Panc1 (cell line): ENCODE data around the gene LMNTD2. TPM values are rescaled to one million over a fixed set of nuclear protein-coding genes. Genes with fewer than 3 reads are reported as not detected.

Source experiments
- ATAC-seq: fragments of 200-7000 bp; cut with Tn5 transposase; 2 replicates; pipeline ENCODE4 v1.9.1; 2020; ENCODE audit warnings: mild to moderate bottlenecking, moderate library complexity
- BruUV-seq: library from RNA; stranded (reverse); fragments of 400-500 nt; replicated peaks from 2 replicates; lab custom pipeline; 2021; lab: Mats Ljungman, UMichigan
- CTCF ChIA-PET: fragments of 300-600 bp; sonication (Branson Sonifier 250); formaldehyde crosslinking; loops from one replicate; lab custom pipeline; 2022; ENCODE audit warnings: antibody characterized with exemption; lab: Charles Lee
- POLR2A ChIA-PET: fragments of 300-600 bp; sonication (Branson Sonifier 250); formaldehyde crosslinking; loops from one replicate; lab custom pipeline; 2022; ENCODE audit warnings: antibody characterized with exemption; lab: Charles Lee
- DNase-seq: peaks from one replicate; pipeline ENCODE4 v3.0.0-alpha.2; 2010; ENCODE audit warnings: low read depth, low spot score
- H3K27ac ChIP-seq: 2 replicates; pipeline ENCODE4 v1.5.1; 2011; ENCODE audit warnings: mild to moderate bottlenecking, low read length, inconsistent platforms
- H3K27me3 ChIP-seq: fragments of 200-500 bp; sonication (Bioruptor generic); 2 replicates; pipeline ENCODE4 v1.6.0; 2014; ENCODE audit warnings: low read length, inconsistent platforms; ENCODE audit not compliant: control insufficient read depth, insufficient read depth
- H3K36me3 ChIP-seq: fragments of 200-500 bp; sonication (Bioruptor generic); 2 replicates; pipeline ENCODE4 v1.5.1; 2014; ENCODE audit warnings: inconsistent platforms, mild to moderate bottlenecking, low read length, moderate library complexity; ENCODE audit not compliant: control insufficient read depth, insufficient read depth
- H3K4me1 ChIP-seq: 2 replicates; pipeline ENCODE4 v1.5.1; 2011; ENCODE audit warnings: inconsistent platforms, mild to moderate bottlenecking, low read length, moderate library complexity; ENCODE audit not compliant: control insufficient read depth, insufficient read depth
- H3K4me3 ChIP-seq, 2 experiments: 2 replicates each; pipeline ENCODE4 v1.5.1; 2011 to 2012; ENCODE audit warnings: low read depth in 2 of 2, low read length in 2 of 2, mild to moderate bottlenecking in 2 of 2, inconsistent platforms in 1 of 2, moderate library complexity in 1 of 2
- H3K9me3 ChIP-seq: fragments of 200-500 bp; sonication (Bioruptor generic); 2 replicates; pipeline ENCODE4 v1.5.1; 2014; ENCODE audit warnings: low read depth, mild to moderate bottlenecking, inconsistent platforms, low read length, moderate library complexity; ENCODE audit not compliant: control insufficient read depth, insufficient read depth
- CTCF ChIP-seq: fragments of 450-650 bp; IDR thresholded peaks from 2 replicates; pipeline ENCODE4 v1.5.1; 2017; ENCODE audit warnings: mild to moderate bottlenecking
- POLR2AphosphoS5 ChIP-seq: IDR thresholded peaks from 2 replicates; pipeline ENCODE4 v1.6.1; 2012; ENCODE audit warnings: mild to moderate bottlenecking, low read depth, low read length, moderate library complexity
- SIN3A ChIP-seq: IDR thresholded peaks from 2 replicates; pipeline ENCODE4 v1.6.1; 2012; ENCODE audit warnings: low read depth, mild to moderate bottlenecking, low read length, moderate library complexity, borderline replicate concordance; ENCODE audit not compliant: insufficient read depth
- TCF7L2 ChIP-seq: IDR thresholded peaks from 2 replicates; pipeline ENCODE4 v1.6.1; 2011; ENCODE audit warnings: mild to moderate bottlenecking, low read depth, low read length, inconsistent platforms
- in situ Hi-C: cut with HindIII; loops from 2 replicates; pipeline ENCODE4 v1.10.0; 2016; ENCODE audit warnings: low sequenced_read_pairs, low pct_unique_long_range_greater_than_20kb
- intact Hi-C: fragments of 100-400 bp; cut with micrococcal nuclease; formaldehyde crosslinking; loops from one replicate; pipeline ENCODE4 v1.10.0; 2022; ENCODE audit not compliant: unreplicated experiment
- total RNA-seq: library from RNA; stranded (reverse); gene quantifications from one replicate; pipeline ENCODE4 v1.2.1, GENCODE V29; 2021; ENCODE audit not compliant: unreplicated experiment
- TF ChIP-seq, protein P1 (sequence below), 2 experiments: IDR thresholded peaks; 2 replicates each; pipeline ENCODE4 v1.6.1; 2011 to 2012; ENCODE audit warnings: low read depth in 2 of 2, control low read depth in 1 of 2, low read length in 1 of 2, mild to moderate bottlenecking in 1 of 2, moderate library complexity in 1 of 2; ENCODE audit not compliant: insufficient read depth in 1 of 2

The LMNTD2 gene
- total RNA-seq, 1 experiment from 2014 or later = 21.8 TPM

- intact Hi-C loops = no loop called here
- H3K27me3 ChIP-seq = no peaks in the 10 kb centered on the region
- peaks cover 23% of the 10 kb centered on the region for H3K4me1 ChIP-seq
- DNase-seq (no peak), ATAC-seq (no peak)
- no peaks in the 10 kb centered on the region for H3K9me3 ChIP-seq
- BruUV-seq = TSS peak; percentile 4
- TF ChIP-seq POLR2AphosphoS5 (no peak), SIN3A (no peak)
- no peak overlapping the region for H3K4me3 ChIP-seq
- H3K27ac ChIP-seq = no peak overlapping the region
- CTCF ChIA-PET = no interaction called here
- peaks cover 8% of the 10 kb centered on the region; the same call in 1 of the 2 replicates for H3K36me3 ChIP-seq
- POLR2A ChIA-PET = interaction anchor here (0.6 kb wide), 1 partner anchor 11 kb away, joined by 11 read pairs; no protein-coding TSS in a partner anchor
- in situ Hi-C loops = no loop called here
These were observed 19.5 kb upstream of the LMNTD2 start for GRCh38 chr11:579830-580601.

- no peak for TF ChIP-seq SIN3A
- TF ChIP-seq TCF7L2 = no peak
- no peak for TF ChIP-seq POLR2AphosphoS5
- TF ChIP-seq, protein P1, sequence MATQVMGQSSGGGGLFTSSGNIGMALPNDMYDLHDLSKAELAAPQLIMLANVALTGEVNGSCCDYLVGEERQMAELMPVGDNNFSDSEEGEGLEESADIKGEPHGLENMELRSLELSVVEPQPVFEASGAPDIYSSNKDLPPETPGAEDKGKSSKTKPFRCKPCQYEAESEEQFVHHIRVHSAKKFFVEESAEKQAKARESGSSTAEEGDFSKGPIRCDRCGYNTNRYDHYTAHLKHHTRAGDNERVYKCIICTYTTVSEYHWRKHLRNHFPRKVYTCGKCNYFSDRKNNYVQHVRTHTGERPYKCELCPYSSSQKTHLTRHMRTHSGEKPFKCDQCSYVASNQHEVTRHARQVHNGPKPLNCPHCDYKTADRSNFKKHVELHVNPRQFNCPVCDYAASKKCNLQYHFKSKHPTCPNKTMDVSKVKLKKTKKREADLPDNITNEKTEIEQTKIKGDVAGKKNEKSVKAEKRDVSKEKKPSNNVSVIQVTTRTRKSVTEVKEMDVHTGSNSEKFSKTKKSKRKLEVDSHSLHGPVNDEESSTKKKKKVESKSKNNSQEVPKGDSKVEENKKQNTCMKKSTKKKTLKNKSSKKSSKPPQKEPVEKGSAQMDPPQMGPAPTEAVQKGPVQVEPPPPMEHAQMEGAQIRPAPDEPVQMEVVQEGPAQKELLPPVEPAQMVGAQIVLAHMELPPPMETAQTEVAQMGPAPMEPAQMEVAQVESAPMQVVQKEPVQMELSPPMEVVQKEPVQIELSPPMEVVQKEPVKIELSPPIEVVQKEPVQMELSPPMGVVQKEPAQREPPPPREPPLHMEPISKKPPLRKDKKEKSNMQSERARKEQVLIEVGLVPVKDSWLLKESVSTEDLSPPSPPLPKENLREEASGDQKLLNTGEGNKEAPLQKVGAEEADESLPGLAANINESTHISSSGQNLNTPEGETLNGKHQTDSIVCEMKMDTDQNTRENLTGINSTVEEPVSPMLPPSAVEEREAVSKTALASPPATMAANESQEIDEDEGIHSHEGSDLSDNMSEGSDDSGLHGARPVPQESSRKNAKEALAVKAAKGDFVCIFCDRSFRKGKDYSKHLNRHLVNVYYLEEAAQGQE (IDR thresholded peaks at IDR 0.05; ENCODE audit: insufficient read depth in 1 of 2, low read depth in 2 of 2, low read length in 1 of 2) = no peak
- no peak for TF ChIP-seq CTCF
- POLR2A ChIA-PET = interaction anchor here (0.6 kb wide), 1 partner anchor 10 kb away, joined by 4 read pairs; no protein-coding TSS in a partner anchor
- peak overlapping the region; percentile 95 for H3K27ac ChIP-seq
- no peak for DNase-seq
- H3K36me3 ChIP-seq = peaks cover 8% of the 10 kb centered on the region; the same call in 1 of the 2 replicates
- ATAC-seq = no peak
- no TSS peak for BruUV-seq
- no peaks in the 10 kb centered on the region for H3K9me3 ChIP-seq
- H3K27me3 ChIP-seq = no peaks in the 10 kb centered on the region
- CTCF ChIA-PET = no interaction called here
- in situ Hi-C loops (no loop called here), intact Hi-C loops (no loop called here)
- peaks cover 35% of the 10 kb centered on the region for H3K4me1 ChIP-seq
- H3K4me3 ChIP-seq = peak overlapping the region; percentile 82 to 96
These were observed 17.9 kb upstream of the LMNTD2 start for GRCh38 chr11:578276-579035.
